PC-9 (cell line): ENCODE measurements around the gene TVP23B.
"Not testable (repeated sequence)": the region's sequence is repeated elsewhere in the genome, so short reads cannot be mapped to it uniquely, and the experiment has no call there.

Experiments used
- EZH2 ChIP-seq: fragments of 200-600 bp; sonication (generic); IDR thresholded peaks from 2 replicates; pipeline ENCODE4 v1.8.0; 2017; ENCODE audit warnings: antibody characterized with exemption, low read depth
- TF ChIP-seq, protein P1 (sequence below): fragments of 200-600 bp; sonication (generic); conservative IDR thresholded peaks from 2 replicates; pipeline ENCODE4 v1.6.1; 2017; ENCODE audit warnings: mixed run types, antibody characterized with exemption, mild to moderate bottlenecking, moderate library complexity

GRCh38 chr17:18780991-18781718 lies at the start of gene TVP23B:
- TF ChIP-seq, protein P1, sequence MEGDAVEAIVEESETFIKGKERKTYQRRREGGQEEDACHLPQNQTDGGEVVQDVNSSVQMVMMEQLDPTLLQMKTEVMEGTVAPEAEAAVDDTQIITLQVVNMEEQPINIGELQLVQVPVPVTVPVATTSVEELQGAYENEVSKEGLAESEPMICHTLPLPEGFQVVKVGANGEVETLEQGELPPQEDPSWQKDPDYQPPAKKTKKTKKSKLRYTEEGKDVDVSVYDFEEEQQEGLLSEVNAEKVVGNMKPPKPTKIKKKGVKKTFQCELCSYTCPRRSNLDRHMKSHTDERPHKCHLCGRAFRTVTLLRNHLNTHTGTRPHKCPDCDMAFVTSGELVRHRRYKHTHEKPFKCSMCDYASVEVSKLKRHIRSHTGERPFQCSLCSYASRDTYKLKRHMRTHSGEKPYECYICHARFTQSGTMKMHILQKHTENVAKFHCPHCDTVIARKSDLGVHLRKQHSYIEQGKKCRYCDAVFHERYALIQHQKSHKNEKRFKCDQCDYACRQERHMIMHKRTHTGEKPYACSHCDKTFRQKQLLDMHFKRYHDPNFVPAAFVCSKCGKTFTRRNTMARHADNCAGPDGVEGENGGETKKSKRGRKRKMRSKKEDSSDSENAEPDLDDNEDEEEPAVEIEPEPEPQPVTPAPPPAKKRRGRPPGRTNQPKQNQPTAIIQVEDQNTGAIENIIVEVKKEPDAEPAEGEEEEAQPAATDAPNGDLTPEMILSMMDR: not testable (repeated sequence)
- TF ChIP-seq EZH2: not testable (repeated sequence)
